A673 (cell line): ENCODE measurements around the gene AUNIP.

Source experiments
- CTCF ChIP-seq: fragments of 300-800, 200-600 bp; sonication (generic); conservative IDR thresholded peaks from 2 replicates; pipeline ENCODE4 v1.5.1; 2017; ENCODE audit warnings: low read depth, mild to moderate bottlenecking, antibody characterized with exemption, low read length, moderate library complexity, mixed read lengths
- EZH2 ChIP-seq: fragments of 200-600 bp; sonication (generic); IDR thresholded peaks from 2 replicates; pipeline ENCODE4 v1.6.1; 2017; ENCODE audit warnings: borderline replicate concordance, low read depth, mild to moderate bottlenecking, mixed read lengths, antibody characterized with exemption, low read length; ENCODE audit not compliant: poor library complexity, severe bottlenecking

- TF ChIP-seq CTCF (no peak), EZH2 (no peak)
Observed at GRCh38 chr1:25888426-25888987, 29.2 kb upstream of the AUNIP start.
